ENCODE measurements around the gene TJP2. TPM values are rescaled to one million over a fixed set of nuclear protein-coding genes. Genes with fewer than 3 reads are reported as not detected.
A peak's percentile ranks its signal among the peaks of the same experiment; 100 is the strongest.

The TJP2 gene
- total RNA-seq, 2 donors from 2014 or later, result 21.1 to 30.2 TPM

DNA sequence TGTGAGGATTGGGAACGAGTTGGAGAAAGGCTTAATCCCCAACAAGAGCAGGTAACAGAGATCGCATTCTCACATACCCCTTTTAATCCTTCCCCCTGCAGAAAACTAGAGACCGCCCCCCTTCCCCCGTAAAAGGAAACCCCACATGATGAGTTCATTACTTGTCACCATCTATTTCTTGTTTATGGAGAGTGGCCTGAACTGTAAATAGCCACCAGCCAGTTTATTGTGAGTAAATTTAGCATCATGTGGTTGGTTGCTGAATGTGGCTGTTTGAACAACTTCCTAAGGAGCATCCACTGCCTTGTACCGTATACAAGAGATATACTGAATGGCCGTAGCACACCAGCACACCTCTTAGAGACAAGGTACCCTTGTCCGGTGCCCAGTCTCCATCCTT is 62.1 kb downstream of the TJP2 start:
- DNase-seq, result no peak
- H3K4me3 Mint-ChIP-seq, result no peak overlapping the region
- no peaks in the 10 kb centered on the region for H3K4me1 Mint-ChIP-seq
- H3K27me3 Mint-ChIP-seq, result no peaks in the 10 kb centered on the region
- no peak overlapping the region for H3K27ac Mint-ChIP-seq
- no peaks in the 10 kb centered on the region for H3K9me3 ChIP-seq (ENCODE audit: control insufficient read depth, low read length, poor library complexity, severe bottlenecking)
- peaks cover 8% of the 10 kb centered on the region for H3K36me3 Mint-ChIP-seq (ENCODE audit: low read depth)
- no peak for ATAC-seq

DNA sequence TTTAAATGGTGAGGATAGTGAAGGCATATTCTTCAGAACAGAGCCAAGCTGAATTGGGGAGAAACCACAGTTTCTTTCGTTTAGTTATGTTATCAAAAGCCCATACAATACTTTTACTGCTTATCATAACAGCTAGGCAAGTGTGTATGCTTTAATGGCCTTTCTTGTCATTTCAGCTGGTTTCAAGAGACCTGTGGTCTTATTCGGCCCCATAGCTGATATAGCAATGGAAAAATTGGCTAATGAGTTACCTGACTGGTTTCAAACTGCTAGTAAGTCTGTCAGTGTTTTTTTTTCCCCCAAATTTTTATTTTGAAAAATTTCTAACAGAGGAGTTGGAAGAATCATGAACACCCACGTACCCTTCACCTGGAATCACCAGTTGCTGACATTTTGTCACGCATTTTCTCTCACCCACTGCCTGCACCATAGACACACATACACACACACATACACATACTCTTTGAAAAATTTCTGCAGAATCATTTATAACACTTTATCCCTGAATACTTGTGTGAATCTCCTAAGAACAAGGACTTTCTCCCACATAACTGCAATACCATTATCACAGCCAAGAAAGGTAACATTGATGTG is 63.7 kb downstream of the TJP2 start:
- Mint-ChIP-seq H3K36me3 (ENCODE audit: low read depth) (peaks cover 9% of the 10 kb centered on the region), H3K27me3 (no peaks in the 10 kb centered on the region), H3K4me3 (no peak overlapping the region), H3K27ac (no peak overlapping the region), H3K4me1 (no peaks in the 10 kb centered on the region)
- no peak for ATAC-seq
- H3K9me3 ChIP-seq (ENCODE audit: control insufficient read depth, low read length, poor library complexity, severe bottlenecking), result no peaks in the 10 kb centered on the region
- no peak for DNase-seq

DNA sequence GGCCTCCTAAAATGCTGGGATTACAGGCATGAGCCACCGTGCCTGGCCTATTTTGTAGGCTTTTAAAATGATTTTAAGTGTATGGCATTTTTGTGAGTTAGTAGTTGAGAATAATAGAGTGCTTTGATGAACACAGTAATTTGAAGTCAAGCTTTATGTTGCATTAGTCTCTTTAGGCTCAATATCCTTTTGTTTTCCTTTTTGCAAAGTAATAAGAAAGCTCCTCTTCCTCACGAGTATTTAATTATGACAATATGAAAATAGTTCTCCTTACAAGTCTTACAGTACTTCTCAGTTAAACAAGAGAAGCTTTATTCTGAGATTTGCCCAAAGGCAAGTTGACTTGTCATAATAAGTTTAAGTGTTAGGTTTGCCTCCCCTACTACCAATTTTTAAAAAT is 69.0 kb downstream of the TJP2 start:
- Mint-ChIP-seq H3K27ac (no peak overlapping the region), H3K36me3 (ENCODE audit: low read depth) (peaks cover 12% of the 10 kb centered on the region), H3K4me1 (no peaks in the 10 kb centered on the region), H3K4me3 (no peak overlapping the region), H3K27me3 (no peaks in the 10 kb centered on the region)
- no peaks in the 10 kb centered on the region for H3K9me3 ChIP-seq (ENCODE audit: control insufficient read depth, low read length, poor library complexity, severe bottlenecking)
- no peak for DNase-seq
- ATAC-seq, result no peak

DNA sequence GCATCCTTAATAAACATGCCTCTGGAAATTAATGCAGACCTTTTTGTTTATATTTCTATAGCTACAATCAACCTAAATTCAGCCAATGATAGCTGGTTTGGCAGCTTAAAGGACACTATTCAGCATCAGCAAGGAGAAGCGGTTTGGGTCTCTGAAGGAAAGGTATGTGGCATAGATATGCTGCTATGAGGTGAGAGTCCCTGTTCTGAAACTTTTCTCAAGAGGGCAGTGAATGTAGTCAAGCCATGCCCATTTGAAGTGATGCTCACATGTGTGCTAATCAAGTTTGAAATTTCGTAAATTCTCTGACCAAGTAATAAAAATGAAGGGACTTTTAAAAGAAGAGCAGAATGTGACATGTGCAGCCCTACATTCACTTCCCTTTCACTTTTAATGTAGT is 72.6 kb downstream of the TJP2 start:
- no peak for DNase-seq
- H3K4me1 Mint-ChIP-seq, result no peaks in the 10 kb centered on the region
- H3K4me3 Mint-ChIP-seq, result no peak overlapping the region
- no peak overlapping the region for H3K27ac Mint-ChIP-seq
- H3K9me3 ChIP-seq (ENCODE audit: control insufficient read depth, low read length, poor library complexity, severe bottlenecking), result no peaks in the 10 kb centered on the region
- no peak for ATAC-seq
- H3K36me3 Mint-ChIP-seq (ENCODE audit: low read depth), result peaks cover 9% of the 10 kb centered on the region
- no peaks in the 10 kb centered on the region for H3K27me3 Mint-ChIP-seq

DNA sequence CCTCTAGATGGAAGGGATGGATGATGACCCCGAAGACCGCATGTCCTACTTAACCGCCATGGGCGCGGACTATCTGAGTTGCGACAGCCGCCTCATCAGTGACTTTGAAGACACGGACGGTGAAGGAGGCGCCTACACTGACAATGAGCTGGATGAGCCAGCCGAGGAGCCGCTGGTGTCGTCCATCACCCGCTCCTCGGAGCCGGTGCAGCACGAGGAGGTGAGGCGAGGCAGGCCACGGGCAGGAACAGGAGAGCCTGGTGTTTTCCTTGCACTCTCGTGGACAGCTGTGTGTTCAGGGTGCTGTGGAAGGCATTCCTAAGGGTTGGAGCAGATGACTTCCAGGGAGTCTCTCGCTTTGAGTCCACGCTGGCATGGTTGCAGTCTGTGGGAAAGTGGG is 73.9 kb downstream of the TJP2 start:
- H3K9me3 ChIP-seq (ENCODE audit: control insufficient read depth, low read length, poor library complexity, severe bottlenecking), result no peaks in the 10 kb centered on the region
- H3K27ac Mint-ChIP-seq, result no peak overlapping the region
- no peaks in the 10 kb centered on the region for H3K27me3 Mint-ChIP-seq
- H3K4me1 Mint-ChIP-seq, result no peaks in the 10 kb centered on the region
- ATAC-seq (no peak), DNase-seq (no peak)
- peaks cover 15% of the 10 kb centered on the region for H3K36me3 Mint-ChIP-seq (ENCODE audit: low read depth)
- no peak overlapping the region for H3K4me3 Mint-ChIP-seq

DNA sequence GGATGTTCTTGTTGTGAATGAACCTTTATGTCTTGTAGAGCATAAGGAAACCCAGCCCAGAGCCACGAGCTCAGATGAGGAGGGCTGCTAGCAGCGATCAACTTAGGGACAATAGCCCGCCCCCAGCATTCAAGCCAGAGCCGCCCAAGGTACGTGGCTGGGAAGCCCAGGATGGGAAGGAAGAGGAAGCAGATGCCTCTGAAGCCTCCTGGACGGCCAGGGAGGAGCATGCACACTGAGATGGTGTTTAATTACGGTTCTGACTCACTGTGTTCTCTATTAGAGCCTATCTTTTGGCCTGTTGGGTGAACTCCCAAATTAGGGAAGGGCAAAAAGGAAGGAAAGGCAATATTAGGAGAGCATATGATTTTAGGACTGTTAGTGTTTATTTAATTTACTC is 75.3 kb downstream of the TJP2 start:
- DNase-seq, result no peak
- peaks cover 15% of the 10 kb centered on the region for H3K36me3 Mint-ChIP-seq (ENCODE audit: low read depth)
- H3K27ac Mint-ChIP-seq, result peak overlapping the region; percentile 6
- H3K4me1 Mint-ChIP-seq, result no peaks in the 10 kb centered on the region
- no peaks in the 10 kb centered on the region for H3K9me3 ChIP-seq (ENCODE audit: control insufficient read depth, low read length, poor library complexity, severe bottlenecking)
- ATAC-seq, result no peak
- H3K4me3 Mint-ChIP-seq, result no peak overlapping the region
- H3K27me3 Mint-ChIP-seq, result no peaks in the 10 kb centered on the region

DNA sequence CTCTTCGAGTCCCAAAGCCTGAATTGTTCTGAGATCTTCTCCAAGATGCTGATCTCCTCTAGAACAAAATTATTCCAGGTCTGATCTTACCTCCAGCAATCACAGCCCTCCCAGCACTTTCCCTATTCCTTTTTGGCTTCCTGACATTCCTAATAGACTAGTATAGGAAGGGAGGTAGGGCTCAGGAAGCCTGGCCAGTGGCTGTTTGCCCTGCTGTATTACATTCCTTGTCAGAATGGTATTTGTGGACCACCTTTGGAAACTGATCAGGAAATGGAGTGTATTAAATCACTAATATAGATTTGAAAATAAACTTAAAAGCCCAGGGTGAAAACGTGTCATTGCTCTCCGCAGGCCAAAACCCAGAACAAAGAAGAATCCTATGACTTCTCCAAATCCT is 76.6 kb downstream of the TJP2 start:
- no peak for ATAC-seq
- Mint-ChIP-seq H3K4me1 (no peaks in the 10 kb centered on the region), H3K27ac (no peak overlapping the region), H3K4me3 (no peak overlapping the region), H3K27me3 (no peaks in the 10 kb centered on the region), H3K36me3 (ENCODE audit: low read depth) (peaks cover 15% of the 10 kb centered on the region)
- no peaks in the 10 kb centered on the region for H3K9me3 ChIP-seq (ENCODE audit: control insufficient read depth, low read length, poor library complexity, severe bottlenecking)
- DNase-seq, result no peak

DNA sequence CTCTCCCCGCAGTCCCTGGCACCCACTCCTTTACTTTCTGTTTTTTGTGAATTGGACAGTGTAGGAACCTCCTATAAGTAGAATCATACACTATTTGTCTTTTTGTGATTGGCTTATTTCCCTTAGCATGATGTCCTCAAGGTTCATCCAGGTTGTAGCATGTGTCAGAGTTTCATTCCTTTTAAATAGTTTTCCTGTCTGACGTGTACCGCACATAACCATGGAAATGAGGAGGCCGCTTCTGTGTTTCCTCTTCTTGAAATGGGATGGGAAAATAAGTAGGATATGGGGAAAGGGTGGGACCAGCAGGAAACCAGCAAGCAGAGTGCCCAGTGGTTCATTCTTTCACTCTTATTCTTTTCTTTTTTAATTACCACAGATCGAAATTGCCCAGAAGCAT is 78.4 kb downstream of the TJP2 start:
- Mint-ChIP-seq H3K4me3 (no peak overlapping the region), H3K27me3 (no peaks in the 10 kb centered on the region), H3K4me1 (no peaks in the 10 kb centered on the region), H3K27ac (no peak overlapping the region), H3K36me3 (ENCODE audit: low read depth) (peaks cover 10% of the 10 kb centered on the region)
- ATAC-seq, result no peak
- no peaks in the 10 kb centered on the region for H3K9me3 ChIP-seq (ENCODE audit: control insufficient read depth, low read length, poor library complexity, severe bottlenecking)
- no peak for DNase-seq

DNA sequence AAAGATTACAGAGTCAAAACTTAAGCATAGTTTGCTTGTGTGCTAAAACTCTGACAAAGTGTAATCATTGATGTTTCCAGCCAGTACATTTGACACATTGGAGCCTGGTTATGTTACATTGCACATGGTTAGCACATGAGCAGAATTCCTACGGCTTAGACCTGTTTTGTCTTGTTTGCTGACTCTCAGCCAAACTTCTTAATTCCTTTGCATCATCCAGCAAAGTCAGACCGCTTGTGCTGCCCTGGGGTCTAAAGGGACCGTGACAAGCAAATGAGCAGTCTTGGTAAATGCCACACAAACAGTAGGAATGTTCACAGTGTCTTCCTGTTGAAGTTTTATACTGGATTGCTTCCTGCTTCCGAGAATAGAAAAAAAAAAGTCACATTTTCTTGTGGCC is 79.0 kb downstream of the TJP2 start:
- Mint-ChIP-seq H3K4me3 (no peak overlapping the region), H3K4me1 (no peaks in the 10 kb centered on the region), H3K27ac (no peak overlapping the region), H3K27me3 (no peaks in the 10 kb centered on the region), H3K36me3 (ENCODE audit: low read depth) (peaks cover 9% of the 10 kb centered on the region)
- DNase-seq, result no peak
- ATAC-seq, result no peak
- no peaks in the 10 kb centered on the region for H3K9me3 ChIP-seq (ENCODE audit: control insufficient read depth, low read length, poor library complexity, severe bottlenecking)

DNA sequence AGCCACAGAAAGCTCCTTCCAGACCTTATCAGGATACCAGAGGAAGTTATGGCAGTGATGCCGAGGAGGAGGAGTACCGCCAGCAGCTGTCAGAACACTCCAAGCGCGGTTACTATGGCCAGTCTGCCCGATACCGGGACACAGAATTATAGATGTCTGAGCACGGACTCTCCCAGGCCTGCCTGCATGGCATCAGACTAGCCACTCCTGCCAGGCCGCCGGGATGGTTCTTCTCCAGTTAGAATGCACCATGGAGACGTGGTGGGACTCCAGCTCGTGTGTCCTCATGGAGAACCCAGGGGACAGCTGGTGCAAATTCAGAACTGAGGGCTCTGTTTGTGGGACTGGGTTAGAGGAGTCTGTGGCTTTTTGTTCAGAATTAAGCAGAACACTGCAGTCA is 80.1 kb downstream of the TJP2 start:
- H3K27me3 Mint-ChIP-seq, result no peaks in the 10 kb centered on the region
- DNase-seq (no peak), ATAC-seq (no peak)
- H3K4me1 Mint-ChIP-seq, result no peaks in the 10 kb centered on the region
- H3K4me3 Mint-ChIP-seq, result no peak overlapping the region
- H3K27ac Mint-ChIP-seq, result no peak overlapping the region
- H3K36me3 Mint-ChIP-seq (ENCODE audit: low read depth), result peaks cover 6% of the 10 kb centered on the region
- no peaks in the 10 kb centered on the region for H3K9me3 ChIP-seq (ENCODE audit: control insufficient read depth, low read length, poor library complexity, severe bottlenecking)

DNA sequence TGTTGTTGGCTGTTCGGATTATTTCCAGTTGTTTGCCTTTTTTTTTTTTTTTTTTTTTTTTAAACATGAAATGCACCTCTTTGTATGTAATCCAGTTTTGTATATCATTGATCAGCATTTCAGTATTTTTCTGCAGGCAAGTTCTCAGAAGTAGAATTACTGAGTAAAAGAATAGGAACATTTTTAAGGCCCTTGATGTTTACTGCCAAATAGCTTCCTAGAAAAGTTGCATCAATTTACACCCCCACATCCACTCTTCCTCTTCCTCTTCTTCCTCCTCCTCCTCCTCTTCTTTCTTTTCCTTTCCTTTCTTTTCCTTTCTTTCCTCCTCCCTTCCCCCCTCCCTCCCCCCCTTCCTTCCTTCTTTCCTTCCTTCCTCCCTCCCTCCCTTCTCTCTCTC is 81.5 kb downstream of the TJP2 start:
- Mint-ChIP-seq H3K4me1 (no peaks in the 10 kb centered on the region), H3K27me3 (no peaks in the 10 kb centered on the region), H3K36me3 (ENCODE audit: low read depth) (peaks cover 6% of the 10 kb centered on the region), H3K27ac (no peak overlapping the region), H3K4me3 (no peak overlapping the region)
- no peaks in the 10 kb centered on the region for H3K9me3 ChIP-seq (ENCODE audit: control insufficient read depth, low read length, poor library complexity, severe bottlenecking)
- no peak for DNase-seq
- no peak for ATAC-seq

DNA sequence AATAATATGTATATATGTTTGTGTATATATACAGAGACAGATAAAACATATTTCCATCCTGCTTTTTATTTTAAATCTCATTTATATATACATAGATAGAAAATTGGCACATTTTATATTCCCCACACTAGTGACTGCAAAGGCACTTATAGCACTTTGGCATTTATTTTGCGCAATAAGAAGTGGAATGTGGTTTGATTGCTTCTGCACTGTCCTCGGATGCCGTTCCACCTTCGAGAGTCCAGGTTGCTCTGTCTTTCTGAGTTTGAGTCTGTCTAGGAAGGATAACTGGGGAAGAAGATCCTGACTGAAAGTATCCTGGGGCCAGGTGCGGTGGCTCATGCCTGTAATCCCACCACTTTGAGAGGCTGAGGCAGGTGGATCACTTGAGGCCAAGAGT is 84.5 kb downstream of the TJP2 start:
- Mint-ChIP-seq H3K36me3 (ENCODE audit: low read depth) (no peaks in the 10 kb centered on the region), H3K27ac (no peak overlapping the region), H3K4me1 (no peaks in the 10 kb centered on the region), H3K4me3 (no peak overlapping the region), H3K27me3 (peaks cover 12% of the 10 kb centered on the region)
- no peak for ATAC-seq
- no peak for DNase-seq
- H3K9me3 ChIP-seq (ENCODE audit: control insufficient read depth, low read length, poor library complexity, severe bottlenecking), result no peaks in the 10 kb centered on the region

DNA sequence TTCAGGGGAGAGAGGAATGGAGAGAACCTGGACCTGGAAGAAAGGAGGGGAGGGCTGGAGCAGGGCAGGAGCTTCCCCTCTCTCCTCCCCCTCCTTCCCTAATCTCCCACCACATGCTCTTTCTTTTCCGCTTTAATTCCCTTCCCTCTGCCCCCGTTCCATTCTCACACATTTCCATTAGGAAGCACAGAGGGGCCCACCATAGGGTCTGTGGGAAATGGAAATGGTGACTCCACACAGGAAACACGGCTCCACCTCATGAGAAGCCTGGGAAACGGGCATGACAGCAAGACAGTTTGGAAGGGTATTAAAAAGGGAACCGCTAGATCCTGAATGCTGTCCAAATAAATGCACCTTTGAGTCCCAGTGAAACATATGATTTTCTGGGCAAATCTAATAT is 86.1 kb downstream of the TJP2 start:
- Mint-ChIP-seq H3K4me1 (no peaks in the 10 kb centered on the region), H3K27ac (no peak overlapping the region), H3K27me3 (peaks cover 18% of the 10 kb centered on the region), H3K36me3 (ENCODE audit: low read depth) (no peaks in the 10 kb centered on the region), H3K4me3 (no peak overlapping the region)
- ATAC-seq (no peak), DNase-seq (no peak)
- H3K9me3 ChIP-seq (ENCODE audit: control insufficient read depth, low read length, poor library complexity, severe bottlenecking), result no peaks in the 10 kb centered on the region

DNA sequence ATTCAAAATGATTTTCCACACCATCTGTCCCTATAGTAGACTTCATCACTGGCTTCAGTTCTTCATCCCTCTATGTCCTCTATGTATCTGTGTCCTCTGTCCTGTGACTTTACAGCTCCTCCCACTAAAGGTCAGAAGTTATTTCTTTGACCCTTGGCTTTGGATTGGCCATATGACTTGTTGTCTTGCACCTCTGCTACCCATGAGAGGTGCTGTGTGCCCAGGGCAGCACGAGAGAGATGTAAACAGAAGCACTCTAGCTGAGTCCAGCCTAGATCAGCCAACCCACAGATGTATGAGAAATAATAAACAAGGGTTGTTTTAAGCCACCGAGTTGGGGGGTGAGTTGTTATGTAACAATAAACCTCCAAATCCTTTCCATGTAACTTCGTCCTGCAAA is 87.6 kb downstream of the TJP2 start:
- Mint-ChIP-seq H3K27me3 (peaks cover 31% of the 10 kb centered on the region), H3K36me3 (ENCODE audit: low read depth) (no peaks in the 10 kb centered on the region), H3K27ac (no peak overlapping the region), H3K4me3 (no peak overlapping the region), H3K4me1 (no peaks in the 10 kb centered on the region)
- no peaks in the 10 kb centered on the region for H3K9me3 ChIP-seq (ENCODE audit: control insufficient read depth, low read length, poor library complexity, severe bottlenecking)
- ATAC-seq (no peak), DNase-seq (no peak)
